Activated CD8-positive, alpha-beta memory T cell treated with anti-CD3 and anti-CD28 coated beads for 24 hours (primary cell): Measurements from ENCODE around the gene ZNF708.
"Not testable (repeated sequence)": the region's sequence is repeated elsewhere in the genome, so short reads cannot be mapped to it uniquely, and the experiment has no call there.

Experiments used
- DNase-seq: peaks from one replicate; pipeline ENCODE4 v3.0.0-alpha.2; 2020

The ZNF708 gene

GRCh38 chr19:21328885-21329605 lies at the start of gene ZNF708:
TSS of gene ZNF708 (minus strand) at chr19:21329410. CDS start at chr19:21329212, 198 bp downstream.
- DNase-seq: peak; percentile 88

GRCh38 chr19:21362291-21362690 lies 33.1 kb upstream of the ZNF708 start:
- no peak for DNase-seq

GRCh38 chr19:21358768-21359451 lies 29.7 kb upstream of the ZNF708 start, which contains the start of gene ZNF738:
TSS of gene ZNF738 (plus strand) at chr19:21359000. CDS start at chr19:21359141, 141 bp downstream.
- peak; percentile 90 for DNase-seq

GRCh38 chr19:21352830-21353229 lies 23.6 kb upstream of the ZNF708 start:
- DNase-seq: no peak

GRCh38 chr19:21344841-21345240 lies 15.6 kb upstream of the ZNF708 start:
- not testable (repeated sequence) for DNase-seq

- DNase-seq: no peak
Measured at GRCh38 chr19:21335721-21336120, 6.5 kb upstream of the ZNF708 start.

- DNase-seq: no peak
Measured at GRCh38 chr19:21328406-21328805, 804 bp downstream of the ZNF708 start.

- no peak for DNase-seq
Measured at GRCh38 chr19:21326169-21326568, 3.0 kb downstream of the ZNF708 start.

GRCh38 chr19:21323000-21323399 lies 6.2 kb downstream of the ZNF708 start:
- no peak for DNase-seq

GRCh38 chr19:21322528-21322927 lies 6.7 kb downstream of the ZNF708 start:
- DNase-seq: no peak

GRCh38 chr19:21321996-21322395 lies 7.2 kb downstream of the ZNF708 start:
- no peak for DNase-seq

GRCh38 chr19:21321134-21321533 lies 8.1 kb downstream of the ZNF708 start:
- DNase-seq: no peak

GRCh38 chr19:21317821-21318220 lies 11.4 kb downstream of the ZNF708 start:
- no peak for DNase-seq

GRCh38 chr19:21314676-21315075 lies 14.5 kb downstream of the ZNF708 start:
- no peak for DNase-seq

- DNase-seq: not testable (repeated sequence)
Measured at GRCh38 chr19:21312807-21313206, 16.4 kb downstream of the ZNF708 start.

GRCh38 chr19:21308773-21309172 lies 20.4 kb downstream of the ZNF708 start:
- no peak for DNase-seq

- not testable (repeated sequence) for DNase-seq
Measured at GRCh38 chr19:21306881-21307479, 22.2 kb downstream of the ZNF708 start.

- not testable (repeated sequence) for DNase-seq
Measured at GRCh38 chr19:21293768-21294167, 35.4 kb downstream of the ZNF708 start.

GRCh38 chr19:21269813-21270212 lies 59.4 kb downstream of the ZNF708 start:
- no peak for DNase-seq

- no peak for DNase-seq
Measured at GRCh38 chr19:21264891-21265290, 64.3 kb downstream of the ZNF708 start.

- DNase-seq: no peak
Measured at GRCh38 chr19:21264416-21264815, 64.8 kb downstream of the ZNF708 start.

- not testable (repeated sequence) for DNase-seq
Measured at GRCh38 chr19:21260848-21261381, 68.3 kb downstream of the ZNF708 start.

GRCh38 chr19:21260164-21260847 lies 68.9 kb downstream of the ZNF708 start:
- DNase-seq: no peak
